ENCODE data around the gene DACH2.

Gene DACH2

GRCh38 chrX:86137071-86137470 is 11.2 kb upstream of the DACH2 start:
- H3K9me2 ChIP-seq (replicated peaks; ENCODE audit: low read depth, low read length): no peaks in the 10 kb centered on the region
- H3K4me2 ChIP-seq (ENCODE audit: low read depth, low read length, poor library complexity, severe bottlenecking): no peak overlapping the region
- H2AFZ ChIP-seq (ENCODE audit: low read length): no peak overlapping the region
- no peaks in the 10 kb centered on the region for H3K9me3 ChIP-seq (ENCODE audit: insufficient read depth, low read depth, low read length)
- no peaks in the 10 kb centered on the region for H3K36me3 ChIP-seq (ENCODE audit: insufficient read depth, low read length)
- no peaks in the 10 kb centered on the region for H3F3A ChIP-seq (ENCODE audit: low read depth)
- no peaks in the 10 kb centered on the region for H4K20me1 ChIP-seq (ENCODE audit: insufficient read depth, low read length, poor library complexity, severe bottlenecking)
- H3K9ac ChIP-seq (ENCODE audit: low read depth, low read length, poor library complexity, severe bottlenecking): no peak overlapping the region
- no peak for TF ChIP-seq EZH2phosphoT487 (IDR thresholded peaks at IDR 0.05; ENCODE audit: borderline replicate concordance)
- no peak for TF ChIP-seq CTCF (conservative IDR thresholded peaks at IDR 0.05; ENCODE audit: low read length)
- no peaks in the 10 kb centered on the region for H3K79me2 ChIP-seq (ENCODE audit: insufficient read depth, low read length)
- no peak overlapping the region for H3K4me3 ChIP-seq (ENCODE audit: low read length, poor library complexity, severe bottlenecking)
- no peaks in the 10 kb centered on the region for H3K4me1 ChIP-seq (ENCODE audit: insufficient read depth, low read length, poor library complexity, severe bottlenecking)
- H3K27me3 ChIP-seq (ENCODE audit: insufficient read depth, low read length, poor library complexity, severe bottlenecking): no peaks in the 10 kb centered on the region

- Histone ChIP-seq H3K4me3 (ENCODE audit: low read length, poor library complexity, severe bottlenecking) (no peak overlapping the region), H3K4me2 (ENCODE audit: low read depth, low read length, poor library complexity, severe bottlenecking) (no peak overlapping the region), H2AFZ (ENCODE audit: low read length) (no peak overlapping the region), H3K36me3 (ENCODE audit: insufficient read depth, low read length) (no peaks in the 10 kb centered on the region), H3F3A (ENCODE audit: low read depth) (no peaks in the 10 kb centered on the region), H3K27me3 (ENCODE audit: insufficient read depth, low read length, poor library complexity, severe bottlenecking) (no peaks in the 10 kb centered on the region), H3K9ac (ENCODE audit: low read depth, low read length, poor library complexity, severe bottlenecking) (no peak overlapping the region), H3K79me2 (ENCODE audit: insufficient read depth, low read length) (no peaks in the 10 kb centered on the region), H4K20me1 (ENCODE audit: insufficient read depth, low read length, poor library complexity, severe bottlenecking) (no peaks in the 10 kb centered on the region), H3K4me1 (ENCODE audit: insufficient read depth, low read length, poor library complexity, severe bottlenecking) (no peaks in the 10 kb centered on the region), H3K9me3 (ENCODE audit: insufficient read depth, low read depth, low read length) (no peaks in the 10 kb centered on the region), H3K9me2 (replicated peaks; ENCODE audit: low read depth, low read length) (no peaks in the 10 kb centered on the region)
- TF ChIP-seq CTCF (conservative IDR thresholded peaks at IDR 0.05; ENCODE audit: low read length): no peak
- TF ChIP-seq EZH2phosphoT487 (IDR thresholded peaks at IDR 0.05; ENCODE audit: borderline replicate concordance): no peak
Measured at GRCh38 chrX:86141786-86142185, 6.5 kb upstream of the DACH2 start.

GRCh38 chrX:86146102-86146501 is 2.1 kb upstream of the DACH2 start:
- Histone ChIP-seq H3K36me3 (ENCODE audit: insufficient read depth, low read length) (no peaks in the 10 kb centered on the region), H3K4me2 (ENCODE audit: low read depth, low read length, poor library complexity, severe bottlenecking) (no peak overlapping the region), H4K20me1 (ENCODE audit: insufficient read depth, low read length, poor library complexity, severe bottlenecking) (no peaks in the 10 kb centered on the region), H3K4me1 (ENCODE audit: insufficient read depth, low read length, poor library complexity, severe bottlenecking) (no peaks in the 10 kb centered on the region), H3F3A (ENCODE audit: low read depth) (no peaks in the 10 kb centered on the region), H3K27me3 (ENCODE audit: insufficient read depth, low read length, poor library complexity, severe bottlenecking) (no peaks in the 10 kb centered on the region), H2AFZ (ENCODE audit: low read length) (no peak overlapping the region), H3K79me2 (ENCODE audit: insufficient read depth, low read length) (no peaks in the 10 kb centered on the region), H3K4me3 (ENCODE audit: low read length, poor library complexity, severe bottlenecking) (no peak overlapping the region), H3K9ac (ENCODE audit: low read depth, low read length, poor library complexity, severe bottlenecking) (no peak overlapping the region), H3K9me2 (replicated peaks; ENCODE audit: low read depth, low read length) (no peaks in the 10 kb centered on the region), H3K9me3 (ENCODE audit: insufficient read depth, low read depth, low read length) (no peaks in the 10 kb centered on the region)
- TF ChIP-seq EZH2phosphoT487 (IDR thresholded peaks at IDR 0.05; ENCODE audit: borderline replicate concordance) (no peak), CTCF (conservative IDR thresholded peaks at IDR 0.05; ENCODE audit: low read length) (no peak)

Measured in Loucy (cell line).